ENCODE data around the gene PRKRA.

- TF ChIP-seq CTCF (IDR thresholded peaks at IDR 0.05 in 2 of 3, conservative IDR thresholded peaks at IDR 0.05 in 1 of 3; ENCODE audit: borderline replicate concordance in 1 of 3, insufficient read depth in 1 of 3, low read depth in 2 of 3, low read length in 2 of 3): no peak
- no peak for TF ChIP-seq ELF1 (IDR thresholded peaks at IDR 0.05; ENCODE audit: borderline replicate concordance, low read depth)
- TF ChIP-seq POLR2A (IDR thresholded peaks at IDR 0.05; ENCODE audit: borderline replicate concordance, extremely low read depth, insufficient read depth, insufficient read length): no peak
- no peak for TF ChIP-seq CBX3 (IDR thresholded peaks at IDR 0.05; ENCODE audit: low read depth)
Observed at GRCh38 chr2:178473373-178473772, 22.4 kb upstream of the PRKRA start.
